Measurements from ENCODE around the gene SAMD11. TPM values are rescaled to one million over a fixed set of nuclear protein-coding genes. Genes with fewer than 3 reads are reported as not detected.
A peak's percentile ranks its signal among the peaks of the same experiment; 100 is the strongest.

Gene SAMD11
- total and polyA plus RNA-seq, 2 of the 8 experiments (the other 6 are each of a cell fraction or from before 2014, with no cell fraction given): 0.18 to 0.30 TPM

DNA sequence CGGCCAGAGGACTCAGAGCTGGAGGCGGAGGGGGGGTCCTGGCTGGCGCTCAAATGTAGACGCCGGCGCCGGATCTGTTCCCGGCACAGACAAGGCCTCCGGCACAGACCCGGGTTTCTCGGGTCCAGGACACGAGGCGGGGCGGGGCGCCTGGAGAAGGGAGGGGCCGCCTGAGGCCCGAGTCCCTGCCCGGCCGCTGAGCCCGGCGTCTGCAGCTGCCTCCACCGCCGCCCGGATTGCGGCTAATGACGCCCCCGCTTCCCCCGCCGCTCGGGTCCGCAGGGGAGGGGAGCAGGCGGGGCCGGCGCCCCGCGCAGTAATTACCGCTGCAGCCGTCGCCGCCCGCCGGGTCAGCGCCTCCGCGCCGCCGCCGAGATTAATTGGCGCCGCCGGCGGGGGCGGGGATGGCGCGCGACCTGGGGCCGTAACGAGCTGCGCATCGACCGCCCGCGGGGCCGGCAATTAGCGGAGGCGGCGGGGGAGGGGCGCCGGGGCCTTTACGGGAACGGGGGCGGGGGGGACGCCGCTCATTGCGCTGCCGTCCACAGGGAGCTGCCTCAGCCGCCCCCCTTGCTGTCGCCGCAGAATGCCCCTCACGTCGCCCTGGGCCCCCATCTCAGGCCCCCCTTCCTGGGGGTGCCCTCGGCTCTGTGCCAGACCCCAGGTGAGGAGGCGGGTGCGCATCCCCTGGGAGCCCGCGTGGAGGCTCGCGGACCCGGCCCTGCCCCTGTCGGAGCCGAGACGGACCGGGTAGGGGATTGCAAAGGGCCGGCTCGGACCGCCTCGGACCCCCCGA lies 18.1 kb downstream of the SAMD11 start:
- H3K9me3 ChIP-seq (ENCODE audit: insufficient read depth in 2 of 2, low read depth in 1 of 2, low read length in 1 of 2): no peaks in the 10 kb centered on the region
- H2BK5ac ChIP-seq (ENCODE audit: low read depth, low read length): no peak overlapping the region
- H3K56ac ChIP-seq (replicated peaks; ENCODE audit: insufficient read length, low read depth, low read length): no peak overlapping the region
- peak overlapping the region; percentile 12 to 59 (median 16) for H3K4me3 ChIP-seq (ENCODE audit: extremely low read depth in 1 of 4, insufficient read depth in 2 of 4, low read depth in 3 of 4, low read length in 4 of 4)
- no peak overlapping the region for H4K5ac ChIP-seq (ENCODE audit: insufficient read length, low read depth, low read length)
- H3K23me2 ChIP-seq (ENCODE audit: low read depth, low read length): peaks cover 7% of the 10 kb centered on the region; the same call in 1 of the 2 replicates
- H3K4ac ChIP-seq (replicated peaks; ENCODE audit: insufficient read length, low read depth, low read length): no peak overlapping the region
- FAIRE-seq: no peak
- H3K23ac ChIP-seq (ENCODE audit: insufficient read length): no peak overlapping the region
- WGBS, 2 experiments (ENCODE audit: extremely low coverage in 1 of 2, insufficient coverage in 1 of 2, insufficient read length in 1 of 2, insufficient replicate concordance in 2 of 2, low coverage in 1 of 2, low lambda C conversion rate in 2 of 2, missing lambda C conversion rate in 1 of 2): 6% methylated on average over 21 of the region's 98 CpGs; no CpG with 5 or more reads in 1 of the 2 experiments
- peak overlapping the region; percentile 71 to 83 for H3K4me2 ChIP-seq (ENCODE audit: insufficient read depth in 1 of 2, low read depth in 2 of 2, low read length in 2 of 2)
- CTCF ChIA-PET (ENCODE audit: partially characterized antibody): interaction anchor here (0.7 to 5.3 kb wide), 12 partner anchors 10 to 217 kb away, joined by 3 to 45 read pairs (median 4); partner anchors contain the start of gene NOC2L
- no peak overlapping the region for H3K14ac ChIP-seq (ENCODE audit: insufficient read length)
- H3K79me2 ChIP-seq (ENCODE audit: control insufficient read depth in 1 of 2, insufficient read depth in 2 of 2, low read length in 2 of 2): no peaks in the 10 kb centered on the region
- H3K27ac ChIP-seq (ENCODE audit: low read depth, low read length): no peak overlapping the region
- H3K79me1 ChIP-seq (ENCODE audit: low read depth, low read length): no peaks in the 10 kb centered on the region
- no peak overlapping the region for H3K9ac ChIP-seq (replicated peaks in 1 of 4; ENCODE audit: extremely low read depth in 1 of 4, low read depth in 3 of 4, low read length in 3 of 4)
- H2BK20ac ChIP-seq (ENCODE audit: low read length): no peak overlapping the region
- H4K8ac ChIP-seq (ENCODE audit: extremely low read depth, insufficient read depth, low read length): no peak overlapping the region; the same call in none of the 2 replicates
- H4K91ac ChIP-seq (replicated peaks; ENCODE audit: insufficient read length, low read length): no peak overlapping the region
- peaks cover 62 to 66% (median 64%) of the 10 kb centered on the region in 4 experiments for H3K27me3 ChIP-seq (replicated peaks in 1 of 4; ENCODE audit: control insufficient read depth in 3 of 4, extremely low read depth in 1 of 4, insufficient read depth in 3 of 4, low read length in 3 of 4)
- peaks cover 0 to 16% (median 5%) of the 10 kb centered on the region in 4 experiments; a peak in 4 of 8 replicates for H3K36me3 ChIP-seq (ENCODE audit: control insufficient read depth in 2 of 4, insufficient read depth in 4 of 4, low read length in 3 of 4)
- no peak overlapping the region for H2AFZ ChIP-seq (ENCODE audit: low read length)
- DNase-seq (ENCODE audit: low read depth in 1 of 2, low spot score in 2 of 2): peak in 1 of 2 experiments; percentile 79
- no peak overlapping the region for H2BK15ac ChIP-seq (ENCODE audit: low read length)
- peaks cover 15 to 36% of the 10 kb centered on the region in 2 experiments for H4K20me1 ChIP-seq (replicated peaks in 1 of 2; ENCODE audit: control insufficient read depth in 1 of 2, insufficient read depth in 2 of 2, low read length in 2 of 2)
- H3K18ac ChIP-seq (ENCODE audit: extremely low read depth, low read length): no peak overlapping the region
- peaks cover 3 to 38% (median 23%) of the 10 kb centered on the region in 4 experiments for H3K4me1 ChIP-seq (replicated peaks in 1 of 4; ENCODE audit: control insufficient read depth in 3 of 4, insufficient read depth in 4 of 4, low read length in 3 of 4)
- H2BK120ac ChIP-seq (replicated peaks; ENCODE audit: low read depth, low read length): no peak overlapping the region
- H2BK12ac ChIP-seq (ENCODE audit: low read depth, low read length): no peak overlapping the region
- H2AK5ac ChIP-seq (ENCODE audit: low read depth, low read length): no peak overlapping the region
- POLR2A ChIA-PET (ENCODE audit: partially characterized antibody): interaction anchor here (0.8 to 9.5 kb wide), 17 partner anchors 8 to 140 kb away, joined by 3 to 65 read pairs (median 4); partner anchors contain the start of genes NOC2L, PLEKHN1 and SAMD11
- TF ChIP-seq KDM4A (IDR thresholded peaks at IDR 0.05; ENCODE audit: low read depth, low read length, severe bottlenecking) (no peak), RFX5 (IDR thresholded peaks at IDR 0.05; ENCODE audit: borderline replicate concordance, low read depth, low read length) (no peak), CREB1 (IDR thresholded peaks at IDR 0.05) (peak; percentile 83), SUZ12 (IDR thresholded peaks at IDR 0.05; ENCODE audit: low read length) (no peak), KDM5A (IDR thresholded peaks at IDR 0.05; ENCODE audit: low read length) (no peak), JUN (IDR thresholded peaks at IDR 0.05; ENCODE audit: low read depth, low read length) (no peak), CTBP2 (IDR thresholded peaks at IDR 0.05; ENCODE audit: borderline replicate concordance, insufficient read depth, insufficient read length, low read length) (no peak), ZNF274 (IDR thresholded peaks at IDR 0.05; ENCODE audit: borderline replicate concordance, extremely low read depth, low read length) (no peak), FOSL1 (IDR thresholded peaks at IDR 0.05; ENCODE audit: insufficient read depth, low read depth, low read length) (no peak), SIN3A (conservative IDR thresholded peaks at IDR 0.05 in 1 of 2, IDR thresholded peaks at IDR 0.05 in 1 of 2; ENCODE audit: low read depth in 1 of 2, low read length in 2 of 2) (no peak)
